ENCODE data around the gene SPOP.

Gene SPOP

GRCh38 chr17:49595328-49595727 lies 82.6 kb downstream of the SPOP start:
- Histone ChIP-seq H3K27ac (no peak overlapping the region), H3K9ac (no peak overlapping the region), H3K4me3 (IDR thresholded peaks at IDR 0.05; ENCODE audit: insufficient read depth, low read depth, low read length) (no peak overlapping the region), H3K27me3 (ENCODE audit: insufficient read depth, low read depth) (no peaks in the 10 kb centered on the region), H3K4me1 (ENCODE audit: low read depth, poor library complexity, severe bottlenecking) (no peaks in the 10 kb centered on the region), H4K20me1 (ENCODE audit: insufficient read depth) (0 out of 2 replicates have a peak, but pooled peaks cover 2% of the 10 kb centered on the region), H3K36me3 (ENCODE audit: insufficient read depth) (no peaks in the 10 kb centered on the region), H2AFZ (ENCODE audit: low read depth) (no peak overlapping the region), H3K4me2 (no peak overlapping the region), H3K79me2 (ENCODE audit: insufficient read depth, low read depth) (no peaks in the 10 kb centered on the region)
- TF ChIP-seq CTCF (conservative IDR thresholded peaks at IDR 0.05; ENCODE audit: low read depth, low read length): no peak

DNA sequence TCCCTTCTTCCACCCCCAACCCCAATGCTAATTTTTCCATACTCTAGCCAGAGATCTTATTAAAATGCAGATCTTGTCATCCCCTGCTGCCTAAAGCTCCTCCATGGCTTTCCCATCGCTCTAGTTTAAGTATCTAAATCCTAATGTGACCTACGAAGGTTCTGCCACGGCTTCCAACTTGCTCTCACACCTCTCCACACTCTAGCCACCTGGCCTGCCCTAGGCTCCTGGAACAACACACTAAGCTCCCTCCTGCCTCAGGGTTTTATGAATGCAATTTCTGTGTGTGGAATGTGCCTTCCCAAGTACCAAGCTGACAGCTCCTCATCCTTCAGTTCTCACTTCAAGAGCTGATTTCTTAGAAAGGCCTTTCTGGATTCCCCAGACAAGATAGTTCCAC lies 85.6 kb downstream of the SPOP start:
- Histone ChIP-seq H3K36me3 (ENCODE audit: insufficient read depth) (no peaks in the 10 kb centered on the region), H4K20me1 (ENCODE audit: insufficient read depth) (0 out of 2 replicates have a peak, but pooled peaks cover 2% of the 10 kb centered on the region), H3K4me1 (ENCODE audit: low read depth, poor library complexity, severe bottlenecking) (no peaks in the 10 kb centered on the region), H3K4me3 (IDR thresholded peaks at IDR 0.05; ENCODE audit: insufficient read depth, low read depth, low read length) (no peak overlapping the region), H3K4me2 (no peak overlapping the region), H3K79me2 (ENCODE audit: insufficient read depth, low read depth) (no peaks in the 10 kb centered on the region), H3K27me3 (ENCODE audit: insufficient read depth, low read depth) (no peaks in the 10 kb centered on the region), H3K27ac (no peak overlapping the region), H2AFZ (ENCODE audit: low read depth) (no peak overlapping the region), H3K9ac (no peak overlapping the region)
- TF ChIP-seq CTCF (conservative IDR thresholded peaks at IDR 0.05; ENCODE audit: low read depth, low read length): no peak

DNA sequence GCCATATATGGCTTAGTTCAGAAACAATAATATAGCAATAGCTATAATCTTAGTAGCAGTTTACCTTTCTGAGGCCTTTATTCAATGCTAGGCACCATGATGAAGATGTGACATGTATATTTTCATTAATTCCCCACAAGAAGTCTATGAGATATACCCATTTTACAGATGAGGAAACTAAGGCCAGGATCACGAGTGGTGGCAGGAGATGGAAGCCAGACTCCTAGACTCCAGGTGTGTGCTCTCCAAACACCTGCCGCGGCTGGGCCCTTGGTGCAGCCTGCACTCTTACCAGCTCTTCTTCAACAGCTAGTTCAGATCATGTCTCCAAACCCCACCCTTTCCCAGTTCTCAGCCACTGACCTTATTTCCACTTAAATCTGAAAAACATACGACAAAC lies 87.0 kb downstream of the SPOP start:
- no peak overlapping the region for H3K4me3 ChIP-seq (IDR thresholded peaks at IDR 0.05; ENCODE audit: insufficient read depth, low read depth, low read length)
- H3K27ac ChIP-seq: no peak overlapping the region
- no peak for TF ChIP-seq CTCF (conservative IDR thresholded peaks at IDR 0.05; ENCODE audit: low read depth, low read length)
- no peaks in the 10 kb centered on the region for H3K4me1 ChIP-seq (ENCODE audit: low read depth, poor library complexity, severe bottlenecking)
- H3K4me2 ChIP-seq: no peak overlapping the region
- H3K9ac ChIP-seq: no peak overlapping the region
- no peak overlapping the region for H2AFZ ChIP-seq (ENCODE audit: low read depth)
- 0 out of 2 replicates have a peak, but pooled peaks cover 2% of the 10 kb centered on the region for H4K20me1 ChIP-seq (ENCODE audit: insufficient read depth)
- no peaks in the 10 kb centered on the region for H3K79me2 ChIP-seq (ENCODE audit: insufficient read depth, low read depth)
- H3K27me3 ChIP-seq (ENCODE audit: insufficient read depth, low read depth): no peaks in the 10 kb centered on the region
- no peaks in the 10 kb centered on the region for H3K36me3 ChIP-seq (ENCODE audit: insufficient read depth)

DNA sequence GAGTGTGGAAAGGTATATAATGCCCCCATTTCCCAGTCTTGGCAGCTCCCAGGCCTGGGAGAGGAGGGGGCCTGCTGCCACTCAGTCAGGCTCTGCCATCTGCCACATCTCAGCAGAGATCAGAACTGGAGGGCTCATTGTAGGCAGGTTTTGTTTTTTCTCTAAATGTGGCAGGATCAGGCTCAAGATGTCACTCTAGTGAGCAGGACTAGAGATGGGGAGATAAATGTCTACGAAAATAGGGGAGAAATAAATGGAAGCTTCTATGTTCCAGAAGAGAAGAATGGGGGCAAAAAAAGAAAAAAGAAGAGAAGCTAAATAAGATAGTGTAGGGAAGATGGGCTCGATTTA lies 88.3 kb downstream of the SPOP start:
- Histone ChIP-seq H3K4me2 (no peak overlapping the region), H3K4me3 (IDR thresholded peaks at IDR 0.05; ENCODE audit: insufficient read depth, low read depth, low read length) (no peak overlapping the region), H3K36me3 (ENCODE audit: insufficient read depth) (no peaks in the 10 kb centered on the region), H3K27ac (no peak overlapping the region), H3K4me1 (ENCODE audit: low read depth, poor library complexity, severe bottlenecking) (no peaks in the 10 kb centered on the region), H4K20me1 (ENCODE audit: insufficient read depth) (no peaks in the 10 kb centered on the region), H3K27me3 (ENCODE audit: insufficient read depth, low read depth) (no peaks in the 10 kb centered on the region), H2AFZ (ENCODE audit: low read depth) (no peak overlapping the region), H3K9ac (no peak overlapping the region), H3K79me2 (ENCODE audit: insufficient read depth, low read depth) (no peaks in the 10 kb centered on the region)
- TF ChIP-seq CTCF (conservative IDR thresholded peaks at IDR 0.05; ENCODE audit: low read depth, low read length): no peak

Data from KMS-11 (cell line).